Thoracic aorta (tissue), 2 donors: ENCODE measurements around the gene ASB18. TPM values are rescaled to one million over a fixed set of nuclear protein-coding genes. Genes with fewer than 3 reads are reported as not detected.

Experiments used
- ATAC-seq: fragments of 150-250 bp; one replicate; pipeline ENCODE4 v1.8.0; 2017; ENCODE audit warnings: low read depth; ENCODE audit not compliant: insufficient number of reproducible peaks, low FRiP score
- DNase-seq: peaks from one replicate; pipeline ENCODE4 v3.0.0-alpha.2; 2020; ENCODE audit warnings: low spot score
- H3K27ac ChIP-seq, 2 donors: fragments of 200-600 bp; sonication (generic); 1 replicate in 1 of 2; 2 replicates in 1 of 2; pipeline ENCODE4 v1.5.1; 2016; ENCODE audit warnings: mild to moderate bottlenecking in 2 of 2, moderate library complexity in 2 of 2
- H3K27me3 ChIP-seq: fragments of 200-600 bp; sonication (generic); replicated peaks from 2 replicates; pipeline ENCODE4 v1.6.0; 2016; ENCODE audit warnings: mild to moderate bottlenecking; ENCODE audit not compliant: insufficient read depth
- H3K36me3 ChIP-seq: fragments of 200-600 bp; sonication (generic); one replicate; pipeline ENCODE4 v1.5.1; 2016
- H3K4me1 ChIP-seq, 2 donors: fragments of 200-600 bp; sonication (generic); 1 replicate in 1 of 2; 2 replicates in 1 of 2; pipeline versions ENCODE4 v1.5.1 to v1.6.0; 2016; ENCODE audit warnings: low read depth in 2 of 2, mild to moderate bottlenecking in 1 of 2; ENCODE audit not compliant: control insufficient read depth in 1 of 2
- H3K4me3 ChIP-seq: fragments of 200-600 bp; sonication (generic); 2 replicates; pipeline ENCODE4 v1.5.1; 2016; ENCODE audit warnings: mild to moderate bottlenecking
- H3K9me3 ChIP-seq: fragments of 200-600 bp; sonication (generic); 2 replicates; pipeline ENCODE4 v1.5.1; 2016
- CTCF ChIP-seq: fragments of 200-600 bp; sonication (generic); IDR thresholded peaks from one replicate; pipeline ENCODE4 v1.5.1; 2019; ENCODE audit warnings: antibody characterized with exemption
- total RNA-seq, 2 donors: library from RNA; depleted of rRNA; stranded (reverse); fragments of >200 nt; gene quantifications; one replicate each; pipeline versions ENCODE4 v1.1.0 to v1.2.3, GENCODE V29; 2016

Gene ASB18
- total RNA-seq, 2 donors from 2014 or later, result not detected

GRCh38 chr2:236173036-236173728 lies 91.0 kb downstream of the ASB18 start:
- no peak for DNase-seq
- no peak overlapping the region for H3K4me3 ChIP-seq
- H3K27ac ChIP-seq, result no peak overlapping the region
- H3K27me3 ChIP-seq, result peaks cover 14% of the 10 kb centered on the region
- H3K36me3 ChIP-seq, result no peaks in the 10 kb centered on the region
- peaks cover 11 to 20% of the 10 kb centered on the region in 2 donors for H3K4me1 ChIP-seq
- no peaks in the 10 kb centered on the region for H3K9me3 ChIP-seq
- TF ChIP-seq CTCF, result no peak
- no peak for ATAC-seq

- ATAC-seq, result no peak
- Histone ChIP-seq H3K27me3 (peaks cover 14% of the 10 kb centered on the region), H3K4me1 (peaks cover 11 to 22% of the 10 kb centered on the region in 2 donors), H3K36me3 (no peaks in the 10 kb centered on the region), H3K4me3 (no peak overlapping the region), H3K9me3 (no peaks in the 10 kb centered on the region), H3K27ac (no peak overlapping the region)
- TF ChIP-seq CTCF, result no peak
- no peak for DNase-seq
Observed at GRCh38 chr2:236172255-236173035, 91.8 kb downstream of the ASB18 start.

- TF ChIP-seq CTCF, result no peak
- ATAC-seq (no peak), DNase-seq (no peak)
- H3K27me3 ChIP-seq, result peaks cover 14% of the 10 kb centered on the region
- H3K9me3 ChIP-seq, result no peaks in the 10 kb centered on the region
- peaks cover 18 to 29% of the 10 kb centered on the region in 2 donors for H3K4me1 ChIP-seq
- no peaks in the 10 kb centered on the region for H3K36me3 ChIP-seq
- H3K4me3 ChIP-seq, result no peak overlapping the region
- H3K27ac ChIP-seq, result no peak overlapping the region
Observed at GRCh38 chr2:236171680-236172254, 92.4 kb downstream of the ASB18 start.

GRCh38 chr2:236171181-236171679 lies 93.0 kb downstream of the ASB18 start:
- no peaks in the 10 kb centered on the region for H3K36me3 ChIP-seq
- no peaks in the 10 kb centered on the region for H3K9me3 ChIP-seq
- peaks cover 19 to 34% of the 10 kb centered on the region in 2 donors for H3K4me1 ChIP-seq
- no peak overlapping the region for H3K27ac ChIP-seq
- no peak overlapping the region for H3K4me3 ChIP-seq
- H3K27me3 ChIP-seq, result peaks cover 14% of the 10 kb centered on the region
- no peak for TF ChIP-seq CTCF
- DNase-seq (no peak), ATAC-seq (no peak)

- Histone ChIP-seq H3K36me3 (no peaks in the 10 kb centered on the region), H3K4me1 (peaks cover 19 to 40% of the 10 kb centered on the region in 2 donors), H3K27ac (no peak overlapping the region), H3K27me3 (peaks cover 16% of the 10 kb centered on the region), H3K4me3 (no peak overlapping the region), H3K9me3 (no peaks in the 10 kb centered on the region)
- DNase-seq (no peak), ATAC-seq (no peak)
- TF ChIP-seq CTCF, result no peak
Observed at GRCh38 chr2:236170590-236171165, 93.5 kb downstream of the ASB18 start.
